Uterus (tissue), 4 donors: ENCODE measurements around the gene CBY1. TPM values are rescaled to one million over a fixed set of nuclear protein-coding genes. Genes with fewer than 3 reads are reported as not detected.
A peak's percentile ranks its signal among the peaks of the same experiment; 100 is the strongest.

Source experiments
- DNase-seq, 2 donors: peaks; one replicate each; pipeline ENCODE4 v3.0.0-alpha.2; 2019 to 2020
- H3K27ac ChIP-seq, 2 donors: fragments of 200-600 bp; sonication (generic); 1 replicate in 1 of 2; 2 replicates in 1 of 2; pipeline ENCODE4 v1.5.1; 2016 to 2018
- H3K27me3 ChIP-seq, 2 donors: fragments of 200-600 bp; sonication (generic); one replicate each; pipeline ENCODE4 v1.5.1; 2018 to 2019; ENCODE audit warnings: control low read depth in 1 of 2
- H3K36me3 ChIP-seq, 2 donors: fragments of 200-600 bp; sonication (generic); one replicate each; pipeline ENCODE4 v1.5.1; 2019; ENCODE audit warnings: control low read depth in 1 of 2
- H3K4me1 ChIP-seq, 2 donors: fragments of 200-600 bp; sonication (generic); one replicate each; pipeline ENCODE4 v1.5.1; 2018 to 2019; ENCODE audit warnings: control low read depth in 1 of 2
- H3K4me3 ChIP-seq, 2 donors: fragments of 200-600 bp; sonication (generic); 1 replicate in 1 of 2; 2 replicates in 1 of 2; pipeline ENCODE4 v1.5.1; 2018 to 2019; ENCODE audit warnings: mild to moderate bottlenecking in 1 of 2
- H3K9me3 ChIP-seq, 2 donors: fragments of 200-600 bp; sonication (generic); one replicate each; pipeline ENCODE4 v1.5.1; 2019; ENCODE audit warnings: control low read depth in 1 of 2
- POLR2A ChIP-seq, 2 donors: fragments of 450-650 bp; IDR thresholded peaks; one replicate each; pipeline ENCODE4 v1.6.1; 2016; ENCODE audit warnings: antibody characterized with exemption in 2 of 2, mild to moderate bottlenecking in 1 of 2, moderate library complexity in 1 of 2
- intact Hi-C: fragments of 100-400 bp; cut with DNase I; formaldehyde crosslinking; loops from one replicate; pipeline ENCODE4 v1.15.1; 2023; ENCODE audit warnings: low total_unique reads
- total RNA-seq, 4 donors: library from RNA; depleted of rRNA in 3 of 4; stranded (reverse); fragments of >200 nt in 3 of 4; gene quantifications; one replicate each; pipeline versions ENCODE4 v1.1.0 to v1.2.4, GENCODE V29; 2014 to 2023
- TF ChIP-seq, protein P1 (sequence below), 4 experiments: fragments of 200-600 bp in 2 of 4; fragments of 450-650 bp in 2 of 4; sonication (generic) in 2 of 4; IDR thresholded peaks; one replicate each; pipeline ENCODE4 v1.5.1; 2016 to 2019; ENCODE audit warnings: antibody characterized with exemption in 4 of 4, mild to moderate bottlenecking in 2 of 4, moderate library complexity in 1 of 4
- donor health status: DM: yes; HTN: yes; CAD: no.

CBY1 gene
- total RNA-seq, 4 donors from 2014 or later: 10.5 to 42.8 (median 28.6) TPM

DNA sequence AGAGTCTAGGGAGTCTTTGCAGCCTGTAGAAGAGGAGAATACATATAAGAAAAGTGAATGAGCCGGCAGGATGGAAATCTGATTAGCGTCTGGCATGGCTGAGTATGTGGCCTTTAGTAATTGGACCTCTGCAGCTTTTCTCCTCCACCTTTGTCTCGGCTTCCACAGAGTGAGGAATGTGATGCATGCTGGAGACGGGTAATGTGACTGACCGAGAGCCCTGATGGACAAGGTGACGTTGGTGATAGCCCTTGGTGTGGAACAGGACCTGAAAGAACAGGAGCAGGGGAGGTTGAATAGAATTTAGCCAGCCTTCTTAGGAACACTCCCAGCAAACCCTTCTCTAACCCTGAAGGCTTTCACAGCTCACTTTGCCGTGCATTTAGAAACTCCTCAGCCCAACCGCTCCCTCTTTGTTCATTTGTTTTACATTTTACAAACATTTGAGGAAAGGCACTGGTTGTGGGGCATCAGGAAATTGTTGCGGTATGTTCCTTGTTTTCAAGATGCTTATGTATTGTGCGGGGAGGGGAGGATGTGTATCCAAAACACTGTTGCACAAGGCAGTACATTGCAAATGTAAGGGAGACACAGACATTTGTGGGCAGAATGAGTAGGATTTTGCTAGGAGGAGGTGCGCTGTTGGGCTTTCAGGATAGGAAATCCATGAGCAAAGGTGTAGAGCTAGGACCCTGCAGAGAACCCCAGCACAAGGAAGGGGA is 56.2 kb downstream of the CBY1 start:
- Histone ChIP-seq H3K27ac (no peak overlapping the region), H3K4me3 (no peak overlapping the region), H3K9me3 (no peaks in the 10 kb centered on the region), H3K4me1 (no peaks in the 10 kb centered on the region), H3K27me3 (no peaks in the 10 kb centered on the region), H3K36me3 (no peaks in the 10 kb centered on the region)
- intact Hi-C loops: no loop called here
- no peak for TF ChIP-seq POLR2A (IDR thresholded peaks at IDR 0.05)
- TF ChIP-seq, protein P1, sequence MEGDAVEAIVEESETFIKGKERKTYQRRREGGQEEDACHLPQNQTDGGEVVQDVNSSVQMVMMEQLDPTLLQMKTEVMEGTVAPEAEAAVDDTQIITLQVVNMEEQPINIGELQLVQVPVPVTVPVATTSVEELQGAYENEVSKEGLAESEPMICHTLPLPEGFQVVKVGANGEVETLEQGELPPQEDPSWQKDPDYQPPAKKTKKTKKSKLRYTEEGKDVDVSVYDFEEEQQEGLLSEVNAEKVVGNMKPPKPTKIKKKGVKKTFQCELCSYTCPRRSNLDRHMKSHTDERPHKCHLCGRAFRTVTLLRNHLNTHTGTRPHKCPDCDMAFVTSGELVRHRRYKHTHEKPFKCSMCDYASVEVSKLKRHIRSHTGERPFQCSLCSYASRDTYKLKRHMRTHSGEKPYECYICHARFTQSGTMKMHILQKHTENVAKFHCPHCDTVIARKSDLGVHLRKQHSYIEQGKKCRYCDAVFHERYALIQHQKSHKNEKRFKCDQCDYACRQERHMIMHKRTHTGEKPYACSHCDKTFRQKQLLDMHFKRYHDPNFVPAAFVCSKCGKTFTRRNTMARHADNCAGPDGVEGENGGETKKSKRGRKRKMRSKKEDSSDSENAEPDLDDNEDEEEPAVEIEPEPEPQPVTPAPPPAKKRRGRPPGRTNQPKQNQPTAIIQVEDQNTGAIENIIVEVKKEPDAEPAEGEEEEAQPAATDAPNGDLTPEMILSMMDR (IDR thresholded peaks at IDR 0.05): no peak
- no peak for DNase-seq

DNA sequence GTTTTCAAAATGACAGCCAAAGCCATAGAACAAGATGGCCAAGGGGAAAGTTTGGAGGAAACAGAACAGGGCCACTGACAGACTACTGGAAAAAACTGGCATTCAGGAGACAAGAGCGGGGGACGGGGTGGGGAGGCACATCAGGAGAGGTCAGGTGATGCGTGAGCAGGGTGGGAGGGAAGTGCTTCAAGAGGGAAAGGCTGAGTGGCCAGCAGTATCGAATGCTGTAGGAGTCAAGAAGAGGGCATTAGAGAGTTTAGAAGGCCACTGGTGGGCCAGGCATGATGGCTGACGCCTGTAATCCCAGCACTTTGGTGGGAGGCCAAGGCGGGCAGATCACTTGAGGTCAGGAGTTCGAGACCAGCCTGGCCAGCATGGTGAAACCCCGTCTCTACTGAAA is 57.5 kb downstream of the CBY1 start:
- Histone ChIP-seq H3K9me3 (no peaks in the 10 kb centered on the region), H3K4me1 (no peaks in the 10 kb centered on the region), H3K27ac (peak overlapping the region in 1 of 2 donors; percentile 31), H3K27me3 (no peaks in the 10 kb centered on the region), H3K4me3 (no peak overlapping the region), H3K36me3 (no peaks in the 10 kb centered on the region)
- intact Hi-C loops: no loop called here
- DNase-seq: no peak
- no peak for TF ChIP-seq POLR2A (IDR thresholded peaks at IDR 0.05)
- TF ChIP-seq, protein P1 (IDR thresholded peaks at IDR 0.05): no peak

DNA sequence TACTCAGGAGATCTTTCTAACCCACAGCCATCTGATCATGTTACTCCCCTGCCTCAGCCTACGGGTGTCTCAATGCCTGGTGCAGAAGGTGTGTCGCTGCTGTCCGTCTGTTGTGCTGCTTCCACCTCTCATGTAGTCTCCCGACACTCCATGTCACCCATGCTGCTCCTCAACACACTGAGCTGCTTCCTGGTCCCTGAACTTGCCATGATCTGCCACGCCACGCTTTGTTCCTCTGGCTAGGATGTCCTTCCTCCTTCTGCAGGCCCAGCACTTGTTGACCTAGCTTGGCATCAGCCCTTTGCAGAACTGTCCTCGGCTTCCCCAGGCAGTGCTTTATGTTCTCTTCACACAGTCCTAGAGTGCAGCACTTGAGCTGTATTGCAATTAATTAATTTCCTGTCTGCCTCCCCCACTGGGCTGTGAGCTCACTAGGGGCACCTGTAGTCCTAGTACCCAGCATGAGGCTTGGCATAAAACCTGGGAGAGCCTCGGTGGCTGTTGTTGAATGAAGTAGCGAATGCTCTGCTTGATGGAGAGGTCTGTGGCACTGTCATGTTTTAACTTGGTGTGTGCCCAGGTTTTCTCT is 58.8 kb downstream of the CBY1 start:
- DNase-seq: no peak
- Histone ChIP-seq H3K27me3 (no peaks in the 10 kb centered on the region), H3K36me3 (no peaks in the 10 kb centered on the region), H3K4me3 (no peak overlapping the region), H3K9me3 (no peaks in the 10 kb centered on the region), H3K4me1 (no peaks in the 10 kb centered on the region), H3K27ac (peak overlapping the region; percentile 3 to 31)
- no peak for TF ChIP-seq POLR2A (IDR thresholded peaks at IDR 0.05)
- TF ChIP-seq, protein P1 (IDR thresholded peaks at IDR 0.05): no peak
- intact Hi-C loops: no loop called here

DNA sequence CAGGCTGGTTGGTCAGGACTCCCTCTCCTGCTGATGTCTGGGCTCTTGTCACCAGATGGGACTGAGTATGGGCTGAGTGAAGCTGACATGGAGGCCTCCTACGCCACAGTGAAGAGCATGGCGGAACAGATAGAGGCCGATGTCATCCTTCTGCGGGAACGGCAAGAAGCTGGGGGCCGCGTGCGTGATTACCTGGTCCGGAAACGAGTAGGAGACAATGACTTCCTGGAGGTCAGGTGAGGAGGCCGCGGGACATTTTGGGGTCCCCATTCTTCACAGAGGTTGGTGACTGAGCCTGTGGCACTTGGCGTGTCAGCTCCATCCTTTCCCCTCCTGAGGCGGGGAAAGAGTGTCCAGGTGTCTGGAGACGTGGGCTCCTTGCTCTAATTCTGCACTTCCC is 59.4 kb downstream of the CBY1 start:
- H3K4me1 ChIP-seq: no peaks in the 10 kb centered on the region
- H3K4me3 ChIP-seq: no peak overlapping the region
- intact Hi-C loops: no loop called here
- H3K27me3 ChIP-seq: no peaks in the 10 kb centered on the region
- TF ChIP-seq, protein P1 (IDR thresholded peaks at IDR 0.05): no peak
- TF ChIP-seq POLR2A (IDR thresholded peaks at IDR 0.05): no peak
- H3K27ac ChIP-seq: no peak overlapping the region
- no peaks in the 10 kb centered on the region for H3K9me3 ChIP-seq
- no peaks in the 10 kb centered on the region for H3K36me3 ChIP-seq
- DNase-seq: no peak

DNA sequence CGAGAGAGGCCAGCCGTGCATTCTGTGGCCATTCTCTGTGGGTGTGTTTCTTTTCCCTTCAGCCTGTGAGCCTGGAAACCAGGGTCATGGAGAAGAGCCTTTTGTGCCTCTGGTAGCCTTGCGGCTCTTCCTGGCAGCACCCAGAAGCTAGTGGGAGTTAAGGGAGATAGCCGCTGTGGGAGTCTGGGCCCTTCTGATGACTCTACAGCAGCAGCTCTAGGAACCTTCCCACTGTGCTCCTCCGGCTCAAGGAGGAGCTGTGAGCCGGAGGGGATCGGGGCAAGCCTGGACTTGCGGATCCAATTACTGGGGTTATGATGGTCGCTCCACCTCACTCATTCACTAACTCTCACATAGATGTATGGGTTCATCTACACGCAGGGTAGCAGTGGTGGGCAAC is 59.8 kb downstream of the CBY1 start:
- DNase-seq: no peak
- TF ChIP-seq, protein P1 (IDR thresholded peaks at IDR 0.05): no peak
- no peak for TF ChIP-seq POLR2A (IDR thresholded peaks at IDR 0.05)
- H3K4me3 ChIP-seq: no peak overlapping the region
- H3K27ac ChIP-seq: no peak overlapping the region
- intact Hi-C loops: no loop called here
- no peaks in the 10 kb centered on the region for H3K36me3 ChIP-seq
- no peaks in the 10 kb centered on the region for H3K27me3 ChIP-seq
- no peaks in the 10 kb centered on the region for H3K4me1 ChIP-seq
- H3K9me3 ChIP-seq: no peaks in the 10 kb centered on the region
